ENCODE measurements around the gene COL13A1. TPM values are rescaled to one million over a fixed set of nuclear protein-coding genes. Genes with fewer than 3 reads are reported as not detected.
A peak's percentile ranks its signal among the peaks of the same experiment; 100 is the strongest.

COL13A1 gene
- total and polyA plus RNA-seq, 5 donors: 4.4 to 13.7 (median 8.5) TPM

DNA sequence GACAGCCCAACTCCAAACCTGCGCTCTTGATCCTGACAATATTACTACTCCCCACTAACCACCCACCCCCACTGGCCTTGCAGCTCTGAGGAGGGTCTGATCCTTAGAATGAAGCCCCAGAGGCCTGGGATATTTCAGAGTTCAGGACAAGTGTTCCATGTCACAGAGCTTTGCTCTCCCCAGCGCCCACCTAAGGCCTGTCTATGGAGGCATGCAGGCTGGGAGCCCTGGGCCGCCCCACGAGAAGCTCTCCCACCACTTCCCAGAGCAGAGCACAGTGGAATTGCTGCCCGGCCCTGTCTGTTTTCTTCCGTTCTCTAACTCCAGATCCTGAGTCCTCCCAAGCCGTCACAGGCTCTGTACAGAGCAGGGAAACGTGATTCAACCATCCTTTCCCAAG, 74.6 kb downstream of the COL13A1 start:
- H3K9me3 ChIP-seq (ENCODE audit: control insufficient read depth, low read length): no peaks in the 10 kb centered on the region
- no peaks in the 10 kb centered on the region for H3K27me3 ChIP-seq (ENCODE audit: control insufficient read depth, insufficient read depth)
- no peak overlapping the region for H3K4me3 ChIP-seq (ENCODE audit: low read length)
- ATAC-seq: no peak
- WGBS: 92% methylated on average over 8 of the region's 8 CpGs
- peaks cover 3% of the 10 kb centered on the region for H3K4me1 ChIP-seq (ENCODE audit: control insufficient read depth, insufficient read depth, low read length)
- no peak overlapping the region for H3K27ac ChIP-seq (ENCODE audit: low read length)
- DNase-seq: peak in 1 of 3 donors; percentile 16
- intact Hi-C loops (cut with DNase I): no loop called here

DNA sequence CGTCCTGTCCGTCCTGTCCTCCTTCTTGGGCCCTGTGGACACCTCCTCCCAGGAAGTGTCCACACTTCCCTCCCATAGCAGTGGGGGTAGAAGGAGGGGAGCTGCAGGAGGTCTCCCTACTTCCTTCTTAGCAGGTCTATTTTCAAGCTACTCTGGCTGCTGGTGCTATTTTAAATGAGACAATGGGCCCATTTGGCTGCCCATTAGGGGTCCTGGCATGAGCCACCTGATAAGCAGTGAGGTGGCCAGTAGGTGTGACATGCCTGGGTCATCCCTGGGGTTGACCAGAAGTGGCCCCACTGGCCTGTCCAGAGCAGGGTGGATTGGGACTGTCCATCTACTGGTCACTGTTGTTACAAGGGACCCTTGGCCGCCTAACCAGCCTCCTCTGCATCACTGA, 75.2 kb downstream of the COL13A1 start:
- DNase-seq: peak in 1 of 3 donors; percentile 32
- no peaks in the 10 kb centered on the region for H3K27me3 ChIP-seq (ENCODE audit: control insufficient read depth, insufficient read depth)
- H3K27ac ChIP-seq (ENCODE audit: low read length): no peak overlapping the region
- intact Hi-C loops (cut with DNase I): no loop called here
- H3K9me3 ChIP-seq (ENCODE audit: control insufficient read depth, low read length): no peaks in the 10 kb centered on the region
- ATAC-seq: no peak
- H3K4me3 ChIP-seq (ENCODE audit: low read length): no peak overlapping the region
- 88% methylated on average over 3 of the region's 3 CpGs for WGBS
- peaks cover 3% of the 10 kb centered on the region for H3K4me1 ChIP-seq (ENCODE audit: control insufficient read depth, insufficient read depth, low read length)

DNA sequence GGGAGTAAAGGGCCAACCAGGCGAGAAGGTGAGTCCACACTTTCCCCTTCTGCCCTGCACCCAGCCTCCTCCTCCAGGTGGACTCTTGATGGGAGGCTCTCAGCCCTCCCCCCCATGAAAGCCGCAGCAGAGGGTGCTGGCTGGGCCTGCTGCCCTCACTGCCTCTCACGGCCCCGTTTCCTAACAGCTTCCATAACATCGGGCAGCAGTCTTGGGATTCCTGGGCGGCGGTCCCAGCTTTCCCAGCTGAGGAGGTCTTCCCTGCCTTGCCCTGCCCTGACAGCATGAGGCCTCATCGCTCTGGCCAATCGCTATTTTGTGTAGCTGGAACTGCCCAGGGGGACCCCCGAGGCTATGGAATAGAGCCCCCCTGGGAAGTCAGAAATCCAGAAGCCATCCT, 76.3 kb downstream of the COL13A1 start:
- ATAC-seq: peak; percentile 53 to 74
- Histone ChIP-seq H3K4me1 (ENCODE audit: control insufficient read depth, insufficient read depth, low read length) (peaks cover 3% of the 10 kb centered on the region), H3K9me3 (ENCODE audit: control insufficient read depth, low read length) (no peaks in the 10 kb centered on the region), H3K27me3 (ENCODE audit: control insufficient read depth, insufficient read depth) (no peaks in the 10 kb centered on the region), H3K27ac (ENCODE audit: low read length) (no peak overlapping the region), H3K4me3 (ENCODE audit: low read length) (no peak overlapping the region)
- peak; percentile 56 to 85 (median 85) for DNase-seq
- WGBS: 46% methylated on average over 10 of the region's 10 CpGs
- intact Hi-C loops (cut with DNase I): no loop called here

DNA sequence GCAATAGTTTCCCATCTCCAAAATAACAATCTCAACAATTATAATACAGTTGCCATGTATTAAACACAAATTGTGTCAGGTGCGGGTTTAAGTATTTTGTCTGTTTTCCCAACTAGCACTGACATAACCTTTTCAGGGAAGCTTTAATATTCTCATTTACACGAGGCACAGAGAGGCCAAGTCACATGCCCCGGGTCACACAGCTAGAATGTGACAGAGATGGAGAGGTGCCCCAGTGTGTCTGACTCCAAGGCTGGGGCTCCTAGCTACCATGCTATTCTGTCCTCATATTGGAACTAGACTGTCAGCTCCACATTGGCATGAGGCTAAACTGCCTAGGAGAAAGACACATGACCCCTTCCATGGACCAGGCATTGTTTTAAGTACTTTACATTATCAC, 77.2 kb downstream of the COL13A1 start:
- ATAC-seq (no peak), DNase-seq (no peak)
- intact Hi-C loops (cut with DNase I): no loop called here
- Histone ChIP-seq H3K4me1 (ENCODE audit: control insufficient read depth, insufficient read depth, low read length) (peaks cover 3% of the 10 kb centered on the region), H3K27ac (ENCODE audit: low read length) (no peak overlapping the region), H3K4me3 (ENCODE audit: low read length) (no peak overlapping the region), H3K9me3 (ENCODE audit: control insufficient read depth, low read length) (no peaks in the 10 kb centered on the region), H3K27me3 (ENCODE audit: control insufficient read depth, insufficient read depth) (no peaks in the 10 kb centered on the region)
- 91% methylated on average over 3 of the region's 3 CpGs for WGBS

DNA sequence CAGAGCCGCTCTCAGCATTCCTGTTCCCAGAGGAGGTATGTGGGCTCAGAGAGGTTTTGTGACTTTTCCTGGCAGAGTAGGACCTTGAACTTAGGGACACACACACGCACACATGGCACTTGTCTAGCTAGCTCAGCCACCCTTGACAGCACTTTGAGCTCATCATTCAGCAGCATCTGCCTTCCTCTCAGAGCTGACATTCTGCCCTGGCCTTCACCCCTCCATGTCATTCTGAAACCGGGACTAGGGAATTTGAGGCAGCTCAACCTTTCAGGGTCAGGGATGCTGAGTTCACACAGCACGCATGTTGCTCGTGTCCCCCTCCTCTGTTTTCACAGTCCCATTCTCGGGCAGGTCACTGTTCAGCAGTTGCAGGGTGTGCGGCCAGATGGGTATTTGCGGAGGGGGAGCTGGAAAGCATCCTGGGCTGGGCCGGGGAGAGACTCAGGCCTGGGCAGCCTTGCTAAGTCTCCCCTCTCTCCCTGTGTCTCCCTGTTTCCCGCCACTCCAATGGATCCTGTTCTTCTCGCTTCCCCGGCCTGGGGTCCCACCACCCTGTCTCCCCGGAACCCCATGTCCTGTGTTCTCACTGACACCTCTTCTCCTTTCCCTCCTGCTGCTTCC, 78.0 kb downstream of the COL13A1 start:
- ATAC-seq: no peak
- no peak for DNase-seq
- 83% methylated on average over 13 of the region's 13 CpGs for WGBS

DNA sequence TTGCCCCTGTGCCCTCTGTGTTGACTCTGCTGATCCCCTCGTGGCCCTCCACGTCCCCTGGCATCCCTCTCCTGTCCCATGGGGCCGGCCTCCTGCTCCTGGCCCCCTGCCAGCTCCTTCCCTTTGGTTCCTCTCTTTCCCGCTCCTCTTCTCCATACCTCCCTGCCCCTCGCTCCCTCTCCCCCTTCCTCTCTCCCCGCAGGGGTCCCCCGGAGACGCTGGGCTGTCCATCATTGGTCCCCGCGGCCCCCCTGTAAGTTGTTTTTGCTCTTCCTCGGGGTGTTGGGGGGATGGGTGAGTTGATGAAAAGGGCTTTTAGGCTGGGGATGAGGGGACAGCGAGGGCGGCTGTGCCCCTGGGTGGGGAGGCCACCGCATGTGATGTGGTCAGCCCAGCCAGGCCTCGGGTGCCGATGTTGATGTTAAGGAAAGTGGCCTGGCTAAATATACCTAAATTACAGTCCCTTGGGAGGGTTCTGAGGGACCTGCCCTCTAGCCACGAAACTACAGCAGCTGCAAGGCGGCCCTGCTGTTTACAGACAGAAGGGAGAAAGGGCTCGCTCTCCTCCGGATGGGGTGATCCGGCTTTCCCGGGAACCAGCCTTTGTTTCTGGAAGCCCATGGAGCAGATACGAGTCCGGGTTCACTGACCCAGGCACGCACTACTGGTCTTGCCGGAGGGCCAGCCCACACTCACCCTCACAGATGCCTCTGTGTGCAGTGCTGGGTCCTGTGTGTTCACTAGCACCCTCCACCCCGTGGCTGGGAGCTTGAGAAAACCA, 78.8 kb downstream of the COL13A1 start:
- no peaks in the 10 kb centered on the region for H3K9me3 ChIP-seq (ENCODE audit: control insufficient read depth, low read length)
- no peaks in the 10 kb centered on the region for H3K27me3 ChIP-seq (ENCODE audit: control insufficient read depth, insufficient read depth)
- H3K27ac ChIP-seq (ENCODE audit: low read length): no peak overlapping the region
- 40% methylated on average over 27 of the region's 27 CpGs for WGBS
- H3K4me3 ChIP-seq (ENCODE audit: low read length): no peak overlapping the region
- DNase-seq (no peak), ATAC-seq (peak; percentile 32 to 37)
- intact Hi-C loops (cut with DNase I): no loop called here
- H3K4me1 ChIP-seq (ENCODE audit: control insufficient read depth, insufficient read depth, low read length): peaks cover 3% of the 10 kb centered on the region

More for the DNA sequence above, 78.0 kb downstream of the COL13A1 start:
- intact Hi-C loops (cut with DNase I): no loop called here
- H3K27ac ChIP-seq (ENCODE audit: low read length): no peak overlapping the region
- H3K4me1 ChIP-seq (ENCODE audit: control insufficient read depth, insufficient read depth, low read length): peaks cover 3% of the 10 kb centered on the region
- no peaks in the 10 kb centered on the region for H3K9me3 ChIP-seq (ENCODE audit: control insufficient read depth, low read length)
- H3K4me3 ChIP-seq (ENCODE audit: low read length): no peak overlapping the region
- H3K27me3 ChIP-seq (ENCODE audit: control insufficient read depth, insufficient read depth): no peaks in the 10 kb centered on the region

DNA sequence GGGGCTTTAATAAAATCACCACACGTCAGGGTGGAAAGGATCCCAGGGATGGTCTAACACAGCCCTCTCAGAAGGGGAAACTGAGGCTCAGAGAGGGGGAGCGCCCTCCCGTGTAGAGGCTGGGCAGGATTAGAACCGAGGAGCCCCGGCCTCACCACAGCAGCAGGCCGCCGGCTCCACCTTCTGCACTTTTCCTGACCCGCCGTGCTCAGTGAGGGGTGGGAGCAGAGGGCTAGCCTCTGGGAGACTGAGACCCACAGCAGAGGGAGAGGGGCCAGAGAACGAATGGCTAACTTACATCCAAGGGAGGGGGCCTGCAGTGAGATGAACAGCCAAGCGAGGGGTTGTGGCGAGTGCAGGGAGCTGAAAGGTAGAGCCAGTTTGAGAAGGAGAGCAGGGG, 79.5 kb downstream of the COL13A1 start:
- DNase-seq: no peak
- Histone ChIP-seq H3K9me3 (ENCODE audit: control insufficient read depth, low read length) (no peaks in the 10 kb centered on the region), H3K27me3 (ENCODE audit: control insufficient read depth, insufficient read depth) (no peaks in the 10 kb centered on the region), H3K4me1 (ENCODE audit: control insufficient read depth, insufficient read depth, low read length) (peaks cover 3% of the 10 kb centered on the region), H3K4me3 (ENCODE audit: low read length) (no peak overlapping the region), H3K27ac (ENCODE audit: low read length) (no peak overlapping the region)
- 79% methylated on average over 12 of the region's 12 CpGs for WGBS
- intact Hi-C loops (cut with DNase I): no loop called here
- ATAC-seq: no peak

DNA sequence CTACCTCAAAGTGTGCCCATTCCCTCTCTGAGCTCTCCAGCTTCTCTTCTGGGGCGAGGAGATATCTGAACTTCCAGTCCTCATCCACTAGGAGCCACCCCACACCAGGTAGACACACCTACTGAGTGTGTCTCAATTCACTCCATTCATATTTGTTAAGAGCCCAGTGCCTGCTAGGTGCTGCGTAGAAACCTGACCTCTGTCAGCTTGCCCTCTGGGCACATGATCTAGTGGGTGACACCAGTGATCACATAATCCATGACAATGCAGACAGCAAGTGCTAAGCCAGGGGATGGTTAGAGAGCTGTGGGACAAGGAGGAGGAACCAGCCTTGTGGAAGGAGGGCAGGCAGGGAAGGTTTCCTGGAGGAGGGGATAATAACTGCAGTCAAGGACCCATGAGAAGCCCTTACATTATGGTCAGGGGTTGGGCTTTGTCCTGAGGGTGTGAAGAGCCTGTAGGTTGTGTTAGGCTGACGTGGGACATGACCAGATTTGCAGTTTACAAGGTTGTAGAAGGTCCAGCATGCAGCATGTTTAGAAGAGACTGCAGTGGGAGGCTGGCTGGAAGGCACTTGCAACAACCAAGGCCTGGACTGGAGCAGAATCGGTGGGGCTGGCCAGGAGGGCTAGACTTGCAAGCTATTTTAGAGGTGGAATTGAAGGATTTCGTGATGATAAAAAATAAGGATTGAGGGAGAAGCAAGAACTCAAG, 81.8 kb downstream of the COL13A1 start:
- H3K27me3 ChIP-seq (ENCODE audit: control insufficient read depth, insufficient read depth): no peaks in the 10 kb centered on the region
- peaks cover 3% of the 10 kb centered on the region for H3K4me1 ChIP-seq (ENCODE audit: control insufficient read depth, insufficient read depth, low read length)
- H3K27ac ChIP-seq (ENCODE audit: low read length): no peak overlapping the region
- 91% methylated on average over 5 of the region's 5 CpGs for WGBS
- ATAC-seq (peak in 1 of 2 donors; percentile 8), DNase-seq (peak in 1 of 3 donors; percentile 16)
- no peaks in the 10 kb centered on the region for H3K9me3 ChIP-seq (ENCODE audit: control insufficient read depth, low read length)
- H3K4me3 ChIP-seq (ENCODE audit: low read length): no peak overlapping the region
- intact Hi-C loops (cut with DNase I): no loop called here

DNA sequence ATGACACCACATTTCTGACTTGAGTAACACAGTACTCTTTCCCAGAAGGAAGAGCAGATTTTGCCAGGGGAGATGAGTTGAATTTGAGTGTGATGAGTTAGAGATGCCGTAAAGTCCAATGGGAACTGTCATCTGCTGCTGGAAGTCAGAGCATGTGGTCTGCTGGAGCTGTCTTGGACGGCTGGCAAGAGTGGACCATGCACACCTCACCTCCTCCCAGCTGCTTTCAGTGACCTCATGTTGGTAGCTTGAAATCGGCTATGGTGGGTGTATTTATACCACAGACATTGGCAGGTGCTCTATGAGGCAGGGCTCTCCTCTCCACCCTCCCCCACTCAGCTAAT, 82.3 kb downstream of the COL13A1 start:
- ATAC-seq (no peak), DNase-seq (peak in 1 of 3 donors; percentile 9)
- intact Hi-C loops (cut with DNase I): no loop called here
- WGBS: 76% methylated on average over 3 of the region's 3 CpGs
- Histone ChIP-seq H3K27me3 (ENCODE audit: control insufficient read depth, insufficient read depth) (no peaks in the 10 kb centered on the region), H3K9me3 (ENCODE audit: control insufficient read depth, low read length) (no peaks in the 10 kb centered on the region), H3K4me1 (ENCODE audit: control insufficient read depth, insufficient read depth, low read length) (peaks cover 3% of the 10 kb centered on the region), H3K27ac (ENCODE audit: low read length) (no peak overlapping the region), H3K4me3 (ENCODE audit: low read length) (no peak overlapping the region)

DNA sequence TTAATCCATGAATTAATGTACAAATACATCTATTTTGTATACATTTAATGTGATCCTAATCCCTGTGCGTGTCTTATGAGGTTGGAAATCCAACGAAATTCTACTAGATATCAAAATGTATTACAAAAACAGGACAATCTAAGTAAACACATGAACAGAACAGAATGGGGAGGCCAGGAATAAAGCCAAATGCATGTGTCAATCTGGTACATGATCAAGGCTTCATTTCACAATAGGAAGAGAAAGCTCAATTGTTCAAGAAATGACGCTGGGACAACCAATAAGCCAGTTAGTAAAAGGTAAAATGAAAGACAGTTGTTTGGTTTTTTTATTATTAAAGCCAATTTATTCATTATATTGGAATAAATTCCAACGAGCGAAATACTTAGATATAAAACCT, 83.0 kb downstream of the COL13A1 start:
- H3K4me1 ChIP-seq (ENCODE audit: control insufficient read depth, insufficient read depth, low read length): peaks cover 2% of the 10 kb centered on the region
- no peaks in the 10 kb centered on the region for H3K9me3 ChIP-seq (ENCODE audit: control insufficient read depth, low read length)
- no peak overlapping the region for H3K4me3 ChIP-seq (ENCODE audit: low read length)
- no peak for ATAC-seq
- no peak overlapping the region for H3K27ac ChIP-seq (ENCODE audit: low read length)
- intact Hi-C loops (cut with DNase I): no loop called here
- 89% methylated on average over 5 of the region's 5 CpGs for WGBS
- H3K27me3 ChIP-seq (ENCODE audit: control insufficient read depth, insufficient read depth): no peaks in the 10 kb centered on the region
- no peak for DNase-seq

DNA sequence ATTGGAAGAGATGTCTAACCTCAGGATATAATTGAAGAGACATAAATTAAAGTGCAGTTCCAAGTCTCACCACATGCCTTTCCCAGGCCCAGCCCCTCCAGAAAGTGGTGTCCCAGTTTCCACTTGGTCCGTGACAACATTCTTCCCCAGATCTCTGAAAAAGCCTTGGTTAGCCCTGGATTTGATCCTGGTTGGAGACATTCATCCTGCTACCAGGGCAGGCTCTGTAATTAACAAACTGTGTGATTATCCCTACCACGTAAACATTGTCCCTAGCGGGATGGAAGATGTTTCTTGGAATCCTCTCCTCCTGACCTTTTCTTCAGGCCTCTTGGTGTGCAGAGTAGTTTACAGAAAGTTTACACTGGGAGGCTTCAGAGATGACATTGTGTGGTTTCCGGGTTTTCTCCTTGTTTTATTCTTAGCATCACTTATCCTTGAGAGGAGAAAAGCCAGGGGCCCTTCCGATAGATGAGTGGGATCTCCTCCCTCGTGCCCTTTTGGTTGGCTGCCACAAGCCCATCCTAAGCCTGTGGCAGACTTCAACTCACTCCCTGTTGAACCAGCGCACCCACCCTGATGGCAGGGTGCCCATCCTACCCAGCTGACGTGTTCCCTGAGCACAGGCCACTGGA, 83.8 kb downstream of the COL13A1 start:
- WGBS: 65% methylated on average over 8 of the region's 8 CpGs
- Histone ChIP-seq H3K9me3 (ENCODE audit: control insufficient read depth, low read length) (no peaks in the 10 kb centered on the region), H3K4me1 (ENCODE audit: control insufficient read depth, insufficient read depth, low read length) (no peaks in the 10 kb centered on the region), H3K4me3 (ENCODE audit: low read length) (no peak overlapping the region), H3K27ac (ENCODE audit: low read length) (no peak overlapping the region), H3K27me3 (ENCODE audit: control insufficient read depth, insufficient read depth) (no peaks in the 10 kb centered on the region)
- ATAC-seq (no peak), DNase-seq (peak in 1 of 3 donors; percentile 23)
- intact Hi-C loops (cut with DNase I): no loop called here
